ENCODE data around the gene PARG.
"Not testable (repeated sequence)": the region's sequence is repeated elsewhere in the genome, so short reads cannot be mapped to it uniquely, and the experiment has no call there.

PARG gene

GRCh38 chr10:49830016-49830415 is 111.8 kb downstream of the PARG start:
- ATAC-seq (no peak), DNase-seq (no peak)

GRCh38 chr10:49827297-49827696 is 114.5 kb downstream of the PARG start:
- ATAC-seq (no peak), DNase-seq (no peak)

- ATAC-seq = no peak
- no peak for DNase-seq
These were observed 122.4 kb downstream of the PARG start for GRCh38 chr10:49819234-49819958.

GRCh38 chr10:49817845-49818244 is 124.0 kb downstream of the PARG start:
- no peak for DNase-seq
- ATAC-seq = no peak

GRCh38 chr10:49803988-49804387 is 137.8 kb downstream of the PARG start:
- ATAC-seq (no peak), DNase-seq (no peak)

GRCh38 chr10:49798275-49798674 is 143.6 kb downstream of the PARG start:
- DNase-seq (no peak), ATAC-seq (no peak)

- DNase-seq = no peak
- no peak for ATAC-seq
These were observed 150.7 kb downstream of the PARG start for GRCh38 chr10:49791100-49791499.

- ATAC-seq (no peak), DNase-seq (no peak)
These were observed 157.1 kb downstream of the PARG start for GRCh38 chr10:49784681-49785080.

GRCh38 chr10:49783645-49784044 is 158.2 kb downstream of the PARG start:
- ATAC-seq (no peak), DNase-seq (no peak)

GRCh38 chr10:49781247-49781646 is 160.6 kb downstream of the PARG start:
- ATAC-seq = no peak
- no peak for DNase-seq

GRCh38 chr10:49778197-49778596 is 163.6 kb downstream of the PARG start:
- ATAC-seq = no peak

GRCh38 chr10:49776851-49777250 is 165.0 kb downstream of the PARG start:
- ATAC-seq = no peak

More at GRCh38 chr10:49778197-49778596, 163.6 kb downstream of the PARG start:
- DNase-seq = no peak

GRCh38 chr10:49775014-49775413 is 166.8 kb downstream of the PARG start:
- no peak for ATAC-seq

More at GRCh38 chr10:49776851-49777250, 165.0 kb downstream of the PARG start:
- DNase-seq = no peak

GRCh38 chr10:49772944-49773343 is 168.9 kb downstream of the PARG start:
- DNase-seq, ATAC-seq: not testable (repeated sequence)

More at GRCh38 chr10:49775014-49775413, 166.8 kb downstream of the PARG start:
- no peak for DNase-seq

- not testable (repeated sequence) for DNase-seq, ATAC-seq
These were observed 170.8 kb downstream of the PARG start for GRCh38 chr10:49771046-49771445.

GRCh38 chr10:49769692-49770091 is 172.1 kb downstream of the PARG start:
- DNase-seq (no peak), ATAC-seq (no peak)

GRCh38 chr10:49768731-49769130 is 173.1 kb downstream of the PARG start:
- no peak for ATAC-seq
- no peak for DNase-seq

- DNase-seq = no peak
These were observed 173.5 kb downstream of the PARG start for GRCh38 chr10:49768329-49768728.

More at GRCh38 chr10:49768329-49768728, 173.5 kb downstream of the PARG start:
- no peak for ATAC-seq
